Measurements from ENCODE around the gene AKR1C3. TPM values are rescaled to one million over a fixed set of nuclear protein-coding genes. Genes with fewer than 3 reads are reported as not detected.
"Not testable (repeated sequence)": the region's sequence is repeated elsewhere in the genome, so short reads cannot be mapped to it uniquely, and the experiment has no call there.

The AKR1C3 gene
- total RNA-seq, 4 donors from 2014 or later = 31.5 to 55.8 (median 43.1) TPM

- DNase-seq (ENCODE audit: low spot score in 2 of 2) = no peak
- Histone ChIP-seq H3K4me1 (no peaks in the 10 kb centered on the region), H3K27me3 (no peaks in the 10 kb centered on the region), H3K4me3 (no peak overlapping the region), H3K9me3 (no peaks in the 10 kb centered on the region), H3K36me3 (peaks cover 0 to 37% (median 0%) of the 10 kb centered on the region in 3 donors), H3K27ac (no peak overlapping the region)
- WGBS, 2 donors = 49 to 74% methylated on average over 2 of the region's 2 CpGs
- TF ChIP-seq EP300 (IDR thresholded peaks at IDR 0.05) (no peak), POLR2A (IDR thresholded peaks at IDR 0.05) (no peak), CTCF (IDR thresholded peaks at IDR 0.05) (no peak)
These were observed 9.3 kb downstream of the AKR1C3 start for GRCh38 chr10:5103481-5103880.

- no peak for TF ChIP-seq POLR2A (IDR thresholded peaks at IDR 0.05)
- no peak for TF ChIP-seq EP300 (IDR thresholded peaks at IDR 0.05)
- TF ChIP-seq CTCF (IDR thresholded peaks at IDR 0.05) = no peak
- no peak for DNase-seq (ENCODE audit: low spot score in 2 of 2)
- Histone ChIP-seq H3K27ac (no peak overlapping the region), H3K4me1 (no peaks in the 10 kb centered on the region), H3K36me3 (peaks cover 0 to 28% (median 0%) of the 10 kb centered on the region in 3 donors), H3K4me3 (no peak overlapping the region), H3K27me3 (no peaks in the 10 kb centered on the region), H3K9me3 (peaks cover 0 to 4% (median 0%) of the 10 kb centered on the region in 4 donors)
- 79 to 81% methylated on average over 1 of the region's 1 CpG for WGBS, 2 donors
These were observed 11.4 kb downstream of the AKR1C3 start for GRCh38 chr10:5105626-5106025.

GRCh38 chr10:5106553-5106952 is 12.3 kb downstream of the AKR1C3 start:
- 100% methylated on average over 1 of the region's 1 CpG for WGBS, 2 donors
- H3K9me3 ChIP-seq = peaks cover 0 to 4% (median 0%) of the 10 kb centered on the region in 4 donors
- TF ChIP-seq EP300 (IDR thresholded peaks at IDR 0.05) (no peak), POLR2A (IDR thresholded peaks at IDR 0.05) (no peak), CTCF (IDR thresholded peaks at IDR 0.05) (no peak)
- H3K36me3 ChIP-seq = peaks cover 0 to 28% (median 0%) of the 10 kb centered on the region in 3 donors
- no peak for DNase-seq (ENCODE audit: low spot score in 2 of 2)
- H3K27me3 ChIP-seq = no peaks in the 10 kb centered on the region
- H3K4me1 ChIP-seq = no peaks in the 10 kb centered on the region
- no peak overlapping the region for H3K4me3 ChIP-seq
- no peak overlapping the region for H3K27ac ChIP-seq

- WGBS, 2 donors = 53 to 62% methylated on average over 8 of the region's 8 CpGs
- H3K36me3 ChIP-seq = peaks cover 0 to 24% (median 0%) of the 10 kb centered on the region in 3 donors
- H3K4me3 ChIP-seq = no peak overlapping the region
- H3K27ac ChIP-seq = no peak overlapping the region
- H3K27me3 ChIP-seq = no peaks in the 10 kb centered on the region
- TF ChIP-seq CTCF (IDR thresholded peaks at IDR 0.05) = no peak
- TF ChIP-seq EP300 (IDR thresholded peaks at IDR 0.05) = no peak
- TF ChIP-seq POLR2A (IDR thresholded peaks at IDR 0.05) = no peak
- H3K9me3 ChIP-seq = peaks cover 0 to 4% (median 0%) of the 10 kb centered on the region in 4 donors
- DNase-seq (ENCODE audit: low spot score in 2 of 2) = no peak
- H3K4me1 ChIP-seq = no peaks in the 10 kb centered on the region
These were observed 13.8 kb downstream of the AKR1C3 start for GRCh38 chr10:5107860-5108526.

- TF ChIP-seq CTCF (IDR thresholded peaks at IDR 0.05) (no peak), POLR2A (IDR thresholded peaks at IDR 0.05) (no peak), EP300 (IDR thresholded peaks at IDR 0.05) (no peak)
- WGBS, 2 donors = 38% methylated on average over 3 of the region's 3 CpGs
- H3K9me3 ChIP-seq = peaks cover 0 to 4% (median 0%) of the 10 kb centered on the region in 4 donors
- no peak overlapping the region for H3K4me3 ChIP-seq
- H3K27ac ChIP-seq = no peak overlapping the region
- peaks cover 0 to 19% (median 0%) of the 10 kb centered on the region in 3 donors for H3K36me3 ChIP-seq
- H3K4me1 ChIP-seq = no peaks in the 10 kb centered on the region
- H3K27me3 ChIP-seq = no peaks in the 10 kb centered on the region
- DNase-seq (ENCODE audit: low spot score in 2 of 2) = no peak
These were observed 14.6 kb downstream of the AKR1C3 start for GRCh38 chr10:5108658-5109416.

- H3K27ac ChIP-seq; H3K4me3 ChIP-seq; DNase-seq (ENCODE audit: low spot score in 2 of 2); H3K9me3 ChIP-seq; H3K27me3 ChIP-seq; H3K4me1 ChIP-seq: not testable (repeated sequence)
- WGBS, 2 donors = 89 to 90% methylated on average over 10 to 12 of the region's 12 CpGs
- peaks cover 0 to 19% (median 0%) of the 10 kb centered on the region in 3 donors for H3K36me3 ChIP-seq
These were observed 15.6 kb downstream of the AKR1C3 start for GRCh38 chr10:5109861-5110260.
